Liver (tissue), 3 donors: Measurements from ENCODE around the gene TM9SF3.

Experiments
- FOXA1 ChIP-seq: IDR thresholded peaks from 2 replicates; pipeline ENCODE4 v1.6.1; 2016; ENCODE audit warnings: antibody characterized with exemption
- GABPA ChIP-seq, 2 donors: IDR thresholded peaks in 1 of 2; conservative IDR thresholded peaks in 1 of 2; 2 replicates each; pipeline ENCODE4 v1.6.1; 2016; ENCODE audit warnings: antibody characterized with exemption in 2 of 2, mild to moderate bottlenecking in 1 of 2, moderate library complexity in 1 of 2
- HNF4A ChIP-seq, 2 donors: conservative IDR thresholded peaks; 2 replicates each; pipeline ENCODE4 v1.6.1; 2016; ENCODE audit warnings: antibody characterized with exemption in 2 of 2, mild to moderate bottlenecking in 2 of 2
- HNF4G ChIP-seq: IDR thresholded peaks from 2 replicates; pipeline ENCODE4 v1.6.1; 2016; ENCODE audit warnings: antibody characterized with exemption
- JUND ChIP-seq, 2 donors: IDR thresholded peaks; 2 replicates each; pipeline ENCODE4 v1.6.1; 2016; ENCODE audit warnings: antibody characterized with exemption in 2 of 2
- RAD21 ChIP-seq, 2 donors: IDR thresholded peaks; 2 replicates each; pipeline ENCODE4 v1.6.1; 2016; ENCODE audit warnings: antibody characterized with exemption in 2 of 2, mild to moderate bottlenecking in 2 of 2
- REST ChIP-seq: IDR thresholded peaks from 2 replicates; pipeline ENCODE4 v1.6.1; 2016; ENCODE audit warnings: antibody characterized with exemption, mild to moderate bottlenecking
- RXRA ChIP-seq, 2 donors: IDR thresholded peaks; 2 replicates each; pipeline ENCODE4 v1.6.1; 2017 to 2018; ENCODE audit warnings: antibody characterized with exemption in 2 of 2, mild to moderate bottlenecking in 1 of 2
- TAF1 ChIP-seq: conservative IDR thresholded peaks from 2 replicates; pipeline ENCODE4 v1.6.1; 2016; ENCODE audit warnings: antibody characterized with exemption, mild to moderate bottlenecking
- YY1 ChIP-seq: IDR thresholded peaks from 2 replicates; pipeline ENCODE4 v1.6.1; 2016; ENCODE audit warnings: antibody characterized with exemption, mild to moderate bottlenecking
- TF ChIP-seq, protein P1 (sequence below): fragments of 150-350 bp; IDR thresholded peaks from 2 replicates; pipeline ENCODE4 v1.5.1; 2017; ENCODE audit warnings: improper control_type of control experiment, low read depth, low read length; ENCODE audit not compliant: missing input control
- TF ChIP-seq, protein P2 (sequence below): IDR thresholded peaks from 2 replicates; pipeline ENCODE4 v1.6.1; 2016; ENCODE audit warnings: antibody characterized with exemption
- donor health status: healthy.
- donor health status: healthy.

DNA sequence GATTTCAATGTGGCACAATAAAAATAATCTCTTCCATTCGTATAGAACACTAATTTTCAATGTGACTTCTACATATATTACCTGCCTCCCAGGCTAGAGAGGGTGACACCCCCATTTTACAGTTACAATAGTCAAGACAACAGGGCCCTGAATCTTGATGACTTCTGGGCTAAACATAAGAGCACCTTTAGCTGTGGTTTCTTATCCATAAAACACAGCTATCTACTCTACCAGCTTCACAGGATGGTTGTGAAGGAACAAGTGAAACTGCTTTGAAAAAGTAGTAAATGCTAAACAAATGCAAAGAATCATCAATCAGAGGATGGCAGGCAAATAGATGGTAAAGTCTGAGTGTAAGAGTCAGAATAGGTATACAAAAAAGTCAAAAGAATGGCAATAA, 69.5 kb downstream of the TM9SF3 start:
- TF ChIP-seq, protein P1, sequence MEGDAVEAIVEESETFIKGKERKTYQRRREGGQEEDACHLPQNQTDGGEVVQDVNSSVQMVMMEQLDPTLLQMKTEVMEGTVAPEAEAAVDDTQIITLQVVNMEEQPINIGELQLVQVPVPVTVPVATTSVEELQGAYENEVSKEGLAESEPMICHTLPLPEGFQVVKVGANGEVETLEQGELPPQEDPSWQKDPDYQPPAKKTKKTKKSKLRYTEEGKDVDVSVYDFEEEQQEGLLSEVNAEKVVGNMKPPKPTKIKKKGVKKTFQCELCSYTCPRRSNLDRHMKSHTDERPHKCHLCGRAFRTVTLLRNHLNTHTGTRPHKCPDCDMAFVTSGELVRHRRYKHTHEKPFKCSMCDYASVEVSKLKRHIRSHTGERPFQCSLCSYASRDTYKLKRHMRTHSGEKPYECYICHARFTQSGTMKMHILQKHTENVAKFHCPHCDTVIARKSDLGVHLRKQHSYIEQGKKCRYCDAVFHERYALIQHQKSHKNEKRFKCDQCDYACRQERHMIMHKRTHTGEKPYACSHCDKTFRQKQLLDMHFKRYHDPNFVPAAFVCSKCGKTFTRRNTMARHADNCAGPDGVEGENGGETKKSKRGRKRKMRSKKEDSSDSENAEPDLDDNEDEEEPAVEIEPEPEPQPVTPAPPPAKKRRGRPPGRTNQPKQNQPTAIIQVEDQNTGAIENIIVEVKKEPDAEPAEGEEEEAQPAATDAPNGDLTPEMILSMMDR, result no peak
- TF ChIP-seq GABPA (IDR thresholded peaks at IDR 0.05 in 1 of 2, conservative IDR thresholded peaks at IDR 0.05 in 1 of 2), result no peak
- no peak for TF ChIP-seq JUND (IDR thresholded peaks at IDR 0.05)
- no peak for TF ChIP-seq YY1
- TF ChIP-seq, protein P2, sequence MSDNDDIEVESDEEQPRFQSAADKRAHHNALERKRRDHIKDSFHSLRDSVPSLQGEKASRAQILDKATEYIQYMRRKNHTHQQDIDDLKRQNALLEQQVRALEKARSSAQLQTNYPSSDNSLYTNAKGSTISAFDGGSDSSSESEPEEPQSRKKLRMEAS, result no peak
- TF ChIP-seq HNF4A (conservative IDR thresholded peaks at IDR 0.05), result no peak
- no peak for TF ChIP-seq REST
- TF ChIP-seq HNF4G, result no peak
- TF ChIP-seq TAF1, result no peak
- no peak for TF ChIP-seq RXRA (IDR thresholded peaks at IDR 0.05)
- no peak for TF ChIP-seq RAD21 (IDR thresholded peaks at IDR 0.05)
- no peak for TF ChIP-seq FOXA1
